Cortex of kidney (tissue), 1 donor: Measurements from ENCODE around the gene PRDM16.

Experiments used
- DNase-seq: peaks from one replicate; lab custom pipeline; 2025; lab: John Stamatoyannopoulos, UW

Gene PRDM16

GRCh38 chr1:3141129-3141528, 72.1 kb downstream of the PRDM16 start:
- DNase-seq = no peak

DNA sequence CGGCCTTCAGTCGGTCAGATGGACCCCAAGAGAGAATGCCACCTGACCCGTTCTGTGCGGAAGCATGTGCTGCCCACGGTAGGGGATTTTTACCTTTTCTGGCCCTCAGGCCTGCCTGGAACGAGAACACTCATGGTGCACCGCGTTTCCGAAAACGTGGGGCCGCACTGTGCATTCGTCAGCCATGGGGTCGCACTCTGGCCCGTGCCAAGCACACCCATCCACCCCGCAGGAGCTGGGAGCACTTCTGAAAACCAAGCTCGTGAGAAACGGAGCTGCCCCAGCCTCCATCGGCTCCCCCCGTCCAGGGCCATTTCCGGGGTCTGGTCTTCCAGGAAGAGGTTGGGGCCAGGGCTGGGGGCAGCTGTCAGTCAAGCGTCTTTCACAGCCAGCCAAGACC, 72.8 kb downstream of the PRDM16 start:
- DNase-seq = no peak

DNA sequence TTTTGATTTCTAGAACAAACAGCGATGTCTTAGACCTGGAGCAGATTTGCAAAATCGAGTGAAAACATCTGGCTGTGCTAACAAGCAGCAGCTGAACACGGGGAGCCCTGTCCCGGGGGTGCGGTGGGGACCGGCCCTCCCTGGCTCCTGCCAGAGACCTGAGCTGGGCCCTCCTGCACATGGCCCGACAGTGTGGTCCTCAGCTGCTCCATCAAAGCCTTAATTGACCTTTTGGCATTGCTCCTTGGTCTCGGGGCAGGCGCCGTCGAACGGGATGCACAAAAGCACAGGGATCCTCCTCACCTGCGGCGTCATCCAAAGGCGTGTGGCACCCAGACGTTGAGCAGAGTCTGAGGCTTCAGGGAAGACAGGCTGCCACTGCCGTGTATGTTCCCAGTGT, 73.2 kb downstream of the PRDM16 start:
- DNase-seq = no peak

DNA sequence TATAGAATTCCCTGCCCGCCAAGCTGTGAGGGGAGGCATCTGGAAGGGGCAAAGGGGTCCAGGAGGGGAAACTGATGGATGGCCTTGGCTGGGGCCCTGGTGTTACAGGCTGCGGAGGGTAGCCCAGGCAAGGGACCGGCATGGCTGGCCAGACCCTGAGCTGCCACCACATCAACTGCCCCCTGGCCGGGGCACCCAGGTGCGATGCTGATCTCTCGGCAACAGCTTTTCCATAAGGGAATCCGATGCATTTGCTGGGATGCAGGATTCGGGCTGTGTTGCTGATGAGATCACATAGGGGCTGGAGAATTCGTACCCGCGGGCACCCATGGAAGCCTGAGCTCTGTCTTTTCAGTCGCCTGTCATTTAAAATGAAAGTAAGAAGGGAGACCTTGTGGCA, 73.7 kb downstream of the PRDM16 start:
- DNase-seq = no peak

- no peak for DNase-seq
Measured at GRCh38 chr1:3145532-3146325, 76.7 kb downstream of the PRDM16 start.

GRCh38 chr1:3146458-3146857, 77.5 kb downstream of the PRDM16 start:
- no peak for DNase-seq

- no peak for DNase-seq
Measured at GRCh38 chr1:3146907-3147306, 77.9 kb downstream of the PRDM16 start.

DNA sequence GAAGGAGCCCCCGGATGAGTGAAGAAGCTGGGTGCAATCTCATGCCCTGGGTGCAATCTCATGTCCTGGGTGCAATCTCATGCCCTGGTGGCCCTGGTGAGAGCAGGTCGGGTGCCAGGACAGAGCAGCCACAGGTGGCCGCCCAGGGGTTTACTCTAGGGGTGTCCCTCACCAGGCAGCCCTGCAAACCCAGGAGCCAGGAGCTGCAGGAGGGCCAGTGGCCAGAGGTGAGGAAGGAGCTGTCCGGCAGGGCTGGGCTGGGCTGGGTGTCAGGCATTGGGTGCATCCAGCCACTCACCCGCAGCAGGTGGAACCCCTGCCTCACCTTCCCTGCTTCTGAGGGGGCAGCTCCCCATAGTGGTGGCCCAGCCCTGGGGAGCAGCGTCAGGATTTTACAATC, 79.2 kb downstream of the PRDM16 start:
- DNase-seq = no peak

DNA sequence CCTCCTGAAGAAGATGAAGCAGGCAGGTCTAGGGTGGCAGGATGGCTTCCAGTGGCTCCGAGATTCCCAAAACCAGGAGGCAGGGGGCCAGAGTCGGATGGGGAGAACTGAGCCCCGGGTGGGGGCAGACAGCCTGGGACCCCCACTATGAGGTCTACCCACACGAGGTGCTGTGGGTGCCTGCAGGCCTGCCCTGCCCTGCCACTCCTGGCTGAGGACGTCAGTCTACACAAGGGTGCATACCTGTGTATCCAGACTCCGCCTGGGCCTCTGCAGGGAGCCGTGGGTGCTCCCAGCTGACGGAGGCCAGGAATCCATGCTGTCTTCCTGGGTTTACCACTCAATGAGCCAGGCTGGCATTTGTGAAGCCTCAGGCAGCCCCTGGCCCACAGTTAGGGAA, 80.3 kb downstream of the PRDM16 start:
- no peak for DNase-seq

DNA sequence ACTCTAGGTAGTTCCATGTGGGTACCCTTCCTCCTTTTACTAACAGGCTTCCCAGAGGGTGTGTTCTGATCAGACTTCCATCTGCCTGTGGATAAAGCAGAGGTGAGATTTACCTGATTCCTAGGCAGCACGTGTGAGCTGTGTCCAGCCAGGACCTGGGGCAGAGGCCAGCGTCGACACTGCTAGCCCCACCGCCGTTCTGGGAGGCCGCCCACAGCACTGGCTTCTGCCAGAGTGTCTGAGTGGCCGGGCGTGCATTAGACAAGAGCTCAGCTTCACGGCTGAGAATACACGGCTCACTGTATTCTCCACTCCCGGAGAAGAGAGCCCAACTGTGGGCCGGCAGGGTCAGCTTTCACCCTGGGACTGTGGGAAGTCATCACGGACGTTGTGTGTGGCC, 82.5 kb downstream of the PRDM16 start:
- no peak for DNase-seq

DNA sequence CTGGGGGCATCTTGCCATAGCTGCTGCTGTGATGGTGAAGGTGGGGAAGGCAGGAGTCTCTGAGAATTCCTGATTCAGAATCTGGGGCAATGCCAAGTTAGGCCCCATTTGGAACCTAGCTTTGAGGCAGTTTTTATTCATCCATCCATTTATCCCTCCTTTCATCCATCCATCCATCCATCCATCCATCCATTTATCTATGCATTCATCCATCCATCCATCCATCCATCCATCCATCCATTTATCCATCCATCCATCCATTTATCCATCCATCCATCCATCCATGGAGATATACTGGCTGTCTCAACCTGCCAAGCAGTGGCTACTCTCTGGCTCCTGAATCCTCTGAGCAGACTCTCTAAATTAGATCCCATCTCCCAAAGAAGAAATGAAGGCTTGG, 83.1 kb downstream of the PRDM16 start:
- DNase-seq = no peak

DNA sequence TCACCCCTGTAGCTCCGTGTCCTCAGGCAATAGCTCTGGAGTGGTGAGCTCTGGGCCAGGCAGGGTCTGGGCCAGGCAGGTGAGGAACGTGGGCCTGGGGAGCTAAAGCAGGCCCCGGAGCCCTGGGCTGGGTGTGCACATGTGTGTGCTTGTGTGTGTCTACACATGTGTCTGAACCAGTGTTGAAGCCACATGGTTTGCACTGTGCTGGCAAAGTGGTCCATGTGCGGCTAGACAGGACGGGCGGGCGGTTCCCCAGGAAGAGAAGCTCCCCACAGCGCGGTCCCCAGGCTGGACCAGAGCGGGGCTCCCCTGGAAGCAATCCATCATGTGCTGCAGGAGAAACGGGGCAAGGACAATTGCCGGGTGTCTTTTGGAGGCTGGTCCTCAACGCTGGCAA, 84.2 kb downstream of the PRDM16 start:
- DNase-seq = no peak

GRCh38 chr1:3153902-3154795, 85.1 kb downstream of the PRDM16 start:
- no peak for DNase-seq

- DNase-seq = no peak
Measured at GRCh38 chr1:3155056-3155925, 86.3 kb downstream of the PRDM16 start.

DNA sequence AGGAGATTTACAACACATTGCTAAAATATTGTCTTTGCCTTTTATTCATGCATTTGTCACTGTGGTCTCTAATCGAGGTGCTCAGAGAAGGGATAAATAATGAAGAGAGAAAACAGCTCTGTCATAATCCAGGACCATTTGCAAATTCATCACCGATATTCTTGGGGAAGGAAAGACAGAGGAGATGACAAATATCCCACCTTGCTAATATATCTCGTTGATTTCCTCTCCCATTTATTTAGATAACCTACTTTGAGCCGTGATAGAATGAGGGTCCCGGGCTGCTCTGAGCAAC, 86.9 kb downstream of the PRDM16 start:
- no peak for DNase-seq

GRCh38 chr1:3156936-3157335, 87.9 kb downstream of the PRDM16 start:
- DNase-seq = no peak

DNA sequence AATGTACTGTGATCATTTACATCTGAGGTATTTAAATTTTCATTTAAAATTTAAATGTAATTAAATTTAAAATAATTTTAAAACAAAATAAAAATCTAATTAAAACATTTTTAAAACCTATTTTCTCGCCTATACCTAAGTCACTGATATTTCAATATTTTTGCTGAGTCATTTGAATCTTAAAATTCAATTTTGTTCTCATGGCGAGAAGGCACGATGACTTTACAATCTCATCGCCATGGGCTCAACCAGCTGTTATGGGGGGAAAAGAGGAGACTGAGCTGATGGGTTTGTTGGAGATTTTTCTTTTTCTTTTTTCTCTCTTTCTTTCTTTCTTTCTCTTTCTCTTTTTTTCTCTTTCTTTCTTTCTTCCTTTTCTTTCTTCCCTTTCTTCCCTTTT, 89.3 kb downstream of the PRDM16 start:
- DNase-seq = no peak

GRCh38 chr1:3159121-3159520, 90.1 kb downstream of the PRDM16 start:
- no peak for DNase-seq

GRCh38 chr1:3159996-3160395, 91.0 kb downstream of the PRDM16 start:
- DNase-seq = no peak

DNA sequence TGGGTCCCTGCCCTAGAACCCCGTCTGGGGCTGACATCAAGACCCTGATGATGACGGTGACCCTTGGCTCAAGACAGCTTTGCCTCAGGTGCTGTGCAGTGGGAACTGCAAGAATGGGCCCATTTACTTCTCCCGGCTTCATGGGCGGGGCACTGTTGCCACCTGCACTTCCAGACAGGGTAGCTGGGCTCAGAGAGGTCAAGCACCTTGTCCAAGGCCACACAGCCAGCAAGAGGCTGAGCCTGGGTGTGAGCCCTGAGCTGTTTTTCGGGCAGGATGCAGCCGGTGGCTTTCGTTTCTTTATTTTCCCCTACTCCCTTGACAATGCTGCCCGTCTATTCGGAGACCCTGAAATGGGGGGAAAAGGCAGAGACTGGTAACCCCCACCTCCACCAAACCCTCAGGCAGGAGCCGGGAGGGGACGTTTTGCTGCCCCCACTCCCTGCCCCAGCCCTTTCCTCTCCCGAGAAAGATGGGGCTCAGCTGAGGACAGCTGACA, 91.7 kb downstream of the PRDM16 start:
- DNase-seq = no peak

DNA sequence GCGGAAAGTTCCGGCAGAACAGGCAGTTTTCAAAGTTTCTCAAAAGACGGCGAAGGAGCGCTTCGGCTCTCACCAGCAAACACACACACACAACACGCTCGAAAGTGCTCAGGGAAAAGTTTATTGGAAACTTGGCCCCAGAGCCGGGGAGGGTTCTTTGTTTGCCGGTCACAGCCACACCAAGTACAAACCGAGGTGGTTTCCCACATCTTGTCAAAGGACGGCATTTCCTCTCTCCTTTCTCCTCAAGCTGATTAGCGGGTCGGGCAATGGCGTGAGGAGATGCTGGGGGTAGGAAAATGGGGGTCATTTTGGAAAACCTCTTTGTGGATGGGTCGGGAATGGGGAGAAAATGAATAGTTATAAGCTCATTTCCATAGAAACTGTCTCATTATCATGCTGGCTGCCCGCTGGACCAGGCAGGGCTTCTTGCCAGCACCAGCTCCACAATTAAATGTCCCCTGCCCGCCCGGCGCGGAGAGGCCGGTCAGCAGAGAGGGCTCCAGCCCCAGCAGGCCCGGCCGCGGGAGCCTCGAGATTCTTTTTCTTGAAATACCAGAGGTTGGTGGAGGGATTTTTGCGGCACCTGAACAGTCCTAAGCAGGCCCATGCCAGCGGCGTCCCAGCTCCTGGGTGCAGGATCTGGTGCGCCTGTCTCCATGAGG, 92.3 kb downstream of the PRDM16 start:
- no peak for DNase-seq
